Activated CD4-positive, alpha-beta T cell treated with anti-CD3 and anti-CD28 coated beads, Interleukin-10, Interleukin-2, amounts not matched to agents 100 ng/mL and 50 ng/mL, durations not matched to agents 16 hours and 8 hours (primary cell): ENCODE data around the gene KRTAP10-2.
"Not testable (repeated sequence)": the region's sequence is repeated elsewhere in the genome, so short reads cannot be mapped to it uniquely, and the experiment has no call there.

ENCODE experiments used
- DNase-seq: peaks from one replicate; pipeline ENCODE4 v3.0.0-alpha.2; 2020

The KRTAP10-2 gene

GRCh38 chr21:44566403-44566802 lies 15.1 kb upstream of the KRTAP10-2 start:
- no peak for DNase-seq

- DNase-seq = peak; percentile 2
Measured at GRCh38 chr21:44564886-44565598, 13.7 kb upstream of the KRTAP10-2 start.

- DNase-seq = no peak
Measured at GRCh38 chr21:44564099-44564498, 12.8 kb upstream of the KRTAP10-2 start.

- DNase-seq = no peak
Measured at GRCh38 chr21:44558695-44559094, 7.4 kb upstream of the KRTAP10-2 start, which contains the start of gene KRTAP10-3. Gene KRTAP10-3, minus strand, starts transcription at chr21:44558795. Its CDS starts 80 bp downstream, at chr21:44558715.

GRCh38 chr21:44558329-44558675 lies 7.0 kb upstream of the KRTAP10-2 start:
- not testable (repeated sequence) for DNase-seq

GRCh38 chr21:44557491-44558328 lies 6.4 kb upstream of the KRTAP10-2 start:
- DNase-seq = no peak

- DNase-seq = no peak
Measured at GRCh38 chr21:44556879-44557278, 5.6 kb upstream of the KRTAP10-2 start.

- DNase-seq = no peak
Measured at GRCh38 chr21:44555200-44555875, 4.0 kb upstream of the KRTAP10-2 start.

GRCh38 chr21:44552681-44553080 lies 1.4 kb upstream of the KRTAP10-2 start:
- DNase-seq = no peak

GRCh38 chr21:44552136-44552535 lies 831 bp upstream of the KRTAP10-2 start:
- DNase-seq = no peak

GRCh38 chr21:44550807-44551206 lies 498 bp downstream of the KRTAP10-2 start:
- DNase-seq = no peak

GRCh38 chr21:44550285-44550684 lies 1.0 kb downstream of the KRTAP10-2 start:
- DNase-seq = not testable (repeated sequence)

- no peak for DNase-seq
Measured at GRCh38 chr21:44549525-44550211, 1.6 kb downstream of the KRTAP10-2 start.

GRCh38 chr21:44548922-44549321 lies 2.4 kb downstream of the KRTAP10-2 start:
- no peak for DNase-seq

GRCh38 chr21:44548381-44548780 lies 2.9 kb downstream of the KRTAP10-2 start:
- no peak for DNase-seq

- DNase-seq = peak; percentile 9
Measured at GRCh38 chr21:44547656-44548331, 3.5 kb downstream of the KRTAP10-2 start.

GRCh38 chr21:44544566-44544965 lies 6.7 kb downstream of the KRTAP10-2 start:
- no peak for DNase-seq

- no peak for DNase-seq
Measured at GRCh38 chr21:44542716-44543115, 8.6 kb downstream of the KRTAP10-2 start.

- DNase-seq = no peak
Measured at GRCh38 chr21:44540741-44541288, 10.5 kb downstream of the KRTAP10-2 start.

- no peak for DNase-seq
Measured at GRCh38 chr21:44539991-44540666, 11.2 kb downstream of the KRTAP10-2 start, which contains the start of gene KRTAP10-1. Gene KRTAP10-1, minus strand, starts transcription at chr21:44540195. Its CDS starts 45 bp downstream, at chr21:44540150.

GRCh38 chr21:44539046-44539445 lies 12.3 kb downstream of the KRTAP10-2 start:
- no peak for DNase-seq
